NCI-H1417 treated with DMSO at 0.1 percent for 48 hours (cell line): ENCODE results near the gene PKP3.
"Not testable (repeated sequence)": the region's sequence is repeated elsewhere in the genome, so short reads cannot be mapped to it uniquely, and the experiment has no call there.

Experiments
- DNase-seq: peaks from one replicate; lab custom pipeline; 2025; lab: John Stamatoyannopoulos, UW

Gene PKP3

GRCh38 chr11:394034-394857 lies at the start of gene PKP3:
TSS of gene PKP3 (plus strand) at chr11:394209. CDS start at chr11:394293, 84 bp downstream.
- DNase-seq, result no peak

GRCh38 chr11:344836-345578 lies 49.0 kb upstream of the PKP3 start:
- no peak for DNase-seq

DNA sequence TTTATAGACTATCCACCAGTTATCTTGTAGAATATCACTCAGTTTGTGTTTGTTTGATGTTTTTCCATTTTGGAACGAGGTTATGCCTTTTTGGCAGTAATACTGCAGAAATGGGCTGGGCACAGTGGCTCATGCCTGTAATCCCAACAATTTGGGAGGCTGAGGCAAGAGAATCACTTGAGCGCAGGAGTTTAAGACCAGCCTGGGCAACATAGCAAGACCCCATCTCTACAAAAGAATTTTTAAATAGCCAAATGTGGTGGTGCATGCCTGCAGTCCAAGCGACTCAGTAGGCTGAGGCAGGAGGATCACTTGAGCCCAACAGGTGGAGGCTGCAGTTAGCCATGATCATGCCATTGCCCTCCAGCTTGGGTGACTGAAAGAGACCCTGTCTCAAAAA lies 47.5 kb upstream of the PKP3 start:
- DNase-seq, result no peak

GRCh38 chr11:349270-349954 lies 44.6 kb upstream of the PKP3 start:
- not testable (repeated sequence) for DNase-seq

DNA sequence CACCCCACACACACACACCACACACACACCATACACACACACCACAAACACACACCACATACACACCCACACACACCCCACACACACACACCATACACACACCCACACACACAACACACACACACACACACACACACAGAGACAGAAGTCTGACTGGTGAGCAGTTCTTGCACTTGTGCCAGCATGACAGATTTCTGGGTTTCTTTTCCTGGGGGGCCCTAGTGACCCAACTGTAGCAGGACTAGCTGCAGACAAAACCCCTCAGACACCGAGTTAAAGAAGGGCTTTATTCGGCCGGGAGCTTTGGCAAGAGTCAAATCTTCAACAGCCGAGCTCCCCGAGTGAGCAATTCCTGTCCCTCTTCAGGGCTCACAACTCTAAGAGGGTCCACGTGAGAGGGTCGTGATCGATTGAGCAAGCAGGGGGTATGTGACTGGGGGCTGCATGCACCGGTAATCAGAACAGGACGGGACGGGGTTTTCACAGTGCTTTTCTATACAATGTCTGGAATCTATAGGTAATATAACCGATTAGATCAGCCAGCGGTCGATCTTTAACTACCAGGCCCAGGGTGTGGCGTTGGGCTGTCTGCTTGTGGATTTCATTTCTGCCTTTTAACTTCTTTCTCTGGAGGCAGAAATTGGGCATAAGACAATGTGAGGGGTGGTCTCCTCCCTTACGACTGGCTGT lies 43.8 kb upstream of the PKP3 start:
- not testable (repeated sequence) for DNase-seq

GRCh38 chr11:350723-351255 lies 43.2 kb upstream of the PKP3 start:
- no peak for DNase-seq

DNA sequence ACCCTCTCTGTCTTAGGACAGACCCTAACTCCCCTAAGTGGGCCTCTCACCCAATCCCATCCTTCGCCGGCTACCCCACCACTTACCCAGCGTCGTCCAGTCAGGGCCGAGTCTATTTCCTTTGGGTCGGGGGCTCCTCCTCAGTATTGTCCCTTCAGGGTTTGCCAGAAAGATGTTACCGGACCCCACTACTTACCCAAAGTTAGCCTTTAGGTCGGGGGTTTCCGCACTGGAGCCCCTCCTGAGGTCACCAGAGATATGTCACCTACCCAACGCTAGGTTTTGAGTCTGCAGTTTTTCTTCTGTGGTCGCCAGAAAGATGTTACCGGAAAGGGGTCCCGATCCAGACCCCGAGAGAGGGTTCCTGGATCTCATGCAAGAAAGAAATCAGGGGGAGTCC lies 42.6 kb upstream of the PKP3 start:
- DNase-seq, result no peak

DNA sequence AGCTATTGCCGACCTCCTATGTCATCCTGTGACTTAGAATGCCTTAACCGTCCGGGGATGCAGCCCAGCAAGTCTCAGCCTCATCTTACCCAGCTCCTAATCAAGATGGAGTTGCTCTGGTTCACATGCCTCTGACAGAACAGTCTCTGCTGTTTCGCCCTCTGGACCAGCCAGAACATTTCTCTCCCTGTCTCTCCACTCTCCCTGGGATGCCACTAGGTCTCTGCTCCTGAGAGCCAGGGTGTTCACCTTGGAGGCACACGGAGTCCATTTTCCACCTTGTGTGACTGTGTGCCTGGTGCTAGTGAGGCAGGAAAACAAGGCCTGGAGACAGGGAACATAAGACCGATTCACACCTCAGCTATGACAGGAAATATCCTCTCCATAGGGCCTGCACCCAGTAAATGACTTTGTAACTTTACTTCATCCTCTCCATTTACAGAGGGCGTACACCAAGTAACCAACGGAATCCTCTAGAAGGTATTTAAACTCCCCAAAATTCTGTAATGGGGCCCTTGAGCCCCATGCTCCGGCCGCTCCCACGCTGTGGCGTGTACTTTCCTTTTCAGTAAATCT lies 41.5 kb upstream of the PKP3 start:
- no peak for DNase-seq

DNA sequence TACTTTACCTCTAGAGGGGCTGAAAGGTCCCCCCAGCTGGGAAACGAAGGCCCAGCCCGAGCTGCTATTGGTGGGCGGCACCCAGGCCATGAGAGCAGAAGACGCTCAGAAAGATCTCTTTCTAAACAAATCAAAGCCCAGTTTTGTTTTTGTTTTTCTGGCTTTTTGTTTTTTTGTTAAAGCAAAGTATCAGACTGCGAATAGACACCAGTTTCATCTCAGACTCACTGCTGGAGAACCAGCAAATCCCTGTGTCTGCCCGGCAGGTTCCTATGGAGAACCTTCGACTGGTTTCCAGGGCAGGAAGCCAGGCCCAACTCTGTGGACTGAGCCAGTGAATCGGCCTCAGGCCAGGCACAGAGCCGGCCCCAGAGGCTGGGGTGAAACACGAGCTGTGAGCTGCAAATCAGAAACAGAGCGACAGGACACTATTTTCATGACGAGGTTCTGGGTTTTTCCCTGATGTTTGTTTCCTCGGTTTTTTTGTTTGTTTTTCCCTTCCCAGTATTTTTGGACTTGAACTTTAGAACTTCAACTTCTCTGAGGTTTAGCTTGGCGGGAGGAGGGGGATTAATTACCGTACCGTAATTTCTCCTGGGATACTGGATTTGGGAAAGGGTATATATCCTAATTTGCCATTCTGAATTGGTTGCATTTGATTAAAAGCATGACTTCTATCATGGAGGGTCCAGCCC lies 40.7 kb upstream of the PKP3 start:
- DNase-seq, result no peak

GRCh38 chr11:355581-356458 lies 38.2 kb upstream of the PKP3 start:
- no peak for DNase-seq

- DNase-seq, result no peak
Measured at GRCh38 chr11:356610-357009, 37.4 kb upstream of the PKP3 start.

DNA sequence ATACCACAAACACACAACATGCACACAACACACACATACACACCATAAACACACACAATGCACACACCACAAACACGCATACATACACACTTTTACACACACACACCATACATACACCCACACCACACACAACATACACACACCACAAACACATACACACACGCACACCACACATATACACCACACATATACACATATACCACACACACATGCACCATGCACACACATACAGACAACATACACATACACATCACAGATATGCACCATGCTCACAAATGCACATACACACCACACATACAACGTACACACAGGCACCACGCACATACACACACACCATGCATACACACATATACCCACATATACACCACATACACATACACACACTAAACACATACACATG lies 36.4 kb upstream of the PKP3 start:
- DNase-seq, result no peak

DNA sequence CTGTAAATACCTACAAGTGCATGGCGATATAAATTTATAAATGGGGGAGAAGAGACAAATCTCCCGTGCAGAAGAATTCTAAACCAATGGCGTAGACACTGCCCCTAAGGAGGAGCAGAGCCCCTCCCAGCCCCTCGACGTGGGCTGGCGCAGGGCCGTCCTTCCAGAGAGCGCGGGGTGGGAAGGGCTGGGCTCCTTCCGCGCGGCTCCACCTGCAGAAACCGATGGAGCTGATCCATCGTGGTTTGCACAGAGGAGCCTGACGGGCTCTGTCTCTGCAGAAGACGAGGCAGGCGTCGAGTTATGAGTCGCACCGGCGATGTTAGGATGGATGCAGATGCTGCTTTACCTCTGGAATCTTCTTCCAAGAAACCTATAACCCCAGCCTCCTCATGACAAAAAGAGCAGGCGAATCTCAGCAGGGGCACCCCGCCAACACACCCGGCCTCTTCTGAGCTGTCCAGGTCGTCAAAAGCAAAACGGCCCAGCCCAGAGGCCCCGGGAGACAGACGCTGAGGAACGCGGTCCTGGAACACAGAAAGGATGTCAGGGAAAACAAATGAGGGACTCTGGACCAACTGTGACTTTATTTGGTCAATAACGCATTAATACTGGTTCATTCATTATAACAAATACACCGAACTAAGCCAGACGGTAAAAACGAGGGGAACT lies 35.7 kb upstream of the PKP3 start:
- DNase-seq, result no peak

DNA sequence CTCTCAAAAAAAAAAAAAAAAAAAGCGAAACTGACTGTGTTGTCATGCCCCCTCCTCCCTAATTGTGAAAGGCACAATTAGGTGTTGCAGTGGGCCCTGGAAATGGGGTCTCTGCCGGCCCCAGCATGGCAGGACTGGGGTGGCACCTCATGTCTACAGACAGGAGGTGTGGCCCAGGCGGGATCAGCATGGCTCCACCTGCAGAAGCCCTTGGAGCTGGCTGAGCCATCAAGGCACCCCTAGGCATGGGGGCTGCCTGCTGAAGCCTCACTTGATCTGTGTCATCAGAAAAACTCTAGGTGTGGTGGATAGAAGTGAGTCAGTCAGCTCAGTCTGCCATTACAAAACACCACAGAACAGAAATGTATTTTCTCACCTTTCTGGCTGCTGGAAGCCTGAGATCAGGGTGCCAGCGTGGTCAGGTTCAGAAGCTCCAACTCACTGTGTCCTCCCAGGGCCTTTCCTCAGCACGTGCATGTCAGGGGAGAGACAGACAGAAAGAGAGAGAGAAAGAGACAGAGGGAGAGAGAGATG lies 34.8 kb upstream of the PKP3 start:
- DNase-seq, result no peak

GRCh38 chr11:360326-361280 lies 33.4 kb upstream of the PKP3 start:
- DNase-seq, result no peak

- DNase-seq, result no peak
Measured at GRCh38 chr11:362642-363442, 31.2 kb upstream of the PKP3 start.

DNA sequence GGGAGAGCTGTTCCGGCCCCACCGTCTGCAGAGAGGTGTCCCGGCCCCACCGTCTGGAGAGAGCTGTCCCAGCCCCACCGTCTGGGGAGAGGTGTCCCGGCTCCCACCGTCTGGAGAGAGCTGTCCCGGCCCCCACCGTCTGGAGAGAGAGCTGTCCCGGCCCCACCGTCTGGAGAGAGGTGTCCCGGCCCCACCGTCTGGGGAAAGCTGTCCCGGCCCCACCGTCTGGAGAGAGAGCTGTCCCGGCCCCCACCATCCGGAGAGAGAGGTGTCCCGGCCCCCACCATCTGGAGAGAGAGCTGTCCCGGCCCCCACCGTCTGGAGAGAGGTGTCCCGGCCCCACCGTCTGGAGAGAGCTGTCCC lies 30.6 kb upstream of the PKP3 start:
- DNase-seq, result not testable (repeated sequence)
